Neutrophil (primary cell): Measurements from ENCODE around the gene SYT3.

Experiments
- H3K27ac ChIP-seq: fragments of 200-600 bp; sonication (generic); 2 replicates; pipeline ENCODE4 v1.5.1; 2016; ENCODE audit warnings: mild to moderate bottlenecking, moderate library complexity
- H3K27me3 ChIP-seq: fragments of 200-600 bp; sonication (generic); 2 replicates; pipeline ENCODE4 v1.6.0; 2016; ENCODE audit warnings: mild to moderate bottlenecking
- H3K36me3 ChIP-seq: fragments of 200-600 bp; sonication (generic); 2 replicates; pipeline ENCODE4 v1.5.1; 2017
- H3K4me1 ChIP-seq, 2 experiments: fragments of 200-600 bp in 1 of 2; sonication (generic) in 1 of 2; 1 replicate in 1 of 2; 2 replicates in 1 of 2; pipeline versions ENCODE4 v1.5.1 to v1.6.1; 2013 to 2016; ENCODE audit warnings: low read depth in 1 of 2, low read length in 1 of 2, mild to moderate bottlenecking in 1 of 2, moderate library complexity in 1 of 2; ENCODE audit not compliant: control insufficient read depth in 1 of 2, insufficient read depth in 1 of 2
- H3K4me3 ChIP-seq, 2 experiments: fragments of 200-600 bp in 1 of 2; sonication (generic) in 1 of 2; 1 replicate in 1 of 2; 2 replicates in 1 of 2; pipeline ENCODE4 v1.5.1; 2013 to 2016; ENCODE audit warnings: low read depth in 1 of 2, low read length in 1 of 2, mild to moderate bottlenecking in 1 of 2, moderate library complexity in 1 of 2
- H3K9me3 ChIP-seq: fragments of 200-600 bp; sonication (generic); 2 replicates; pipeline ENCODE4 v1.5.1; 2016
- TF ChIP-seq, protein P1 (sequence below): fragments of 200-600 bp; sonication (generic); IDR thresholded peaks from 2 replicates; pipeline ENCODE4 v1.5.1; 2016; ENCODE audit warnings: antibody characterized with exemption

Gene SYT3

DNA sequence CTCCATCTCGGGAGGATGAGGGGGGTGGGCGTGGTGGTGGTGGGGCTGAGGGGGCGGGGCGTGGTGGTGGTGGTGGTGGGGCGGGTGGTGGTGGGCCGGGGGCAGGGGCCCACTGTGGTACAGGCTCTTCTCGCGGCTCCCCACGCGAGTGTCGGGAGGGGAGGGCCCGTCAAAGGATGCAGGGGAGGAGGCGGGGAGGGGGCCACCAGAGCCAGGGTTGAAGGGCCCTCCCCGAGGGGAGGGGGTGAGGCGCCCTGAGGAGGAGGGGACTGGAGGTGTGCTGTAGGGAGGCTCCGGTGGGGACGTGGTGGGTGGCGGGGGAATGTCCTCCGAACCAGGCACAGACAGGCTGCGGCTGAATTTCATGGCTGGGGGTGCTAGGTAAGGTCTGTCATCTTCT, 29.2 kb upstream of the SYT3 start:
- Histone ChIP-seq H3K27me3 (peaks cover 100% of the 10 kb centered on the region), H3K36me3 (no peaks in the 10 kb centered on the region), H3K4me3 (no peak overlapping the region), H3K9me3 (no peaks in the 10 kb centered on the region), H3K4me1 (no peaks in the 10 kb centered on the region), H3K27ac (no peak overlapping the region)
- TF ChIP-seq, protein P1, sequence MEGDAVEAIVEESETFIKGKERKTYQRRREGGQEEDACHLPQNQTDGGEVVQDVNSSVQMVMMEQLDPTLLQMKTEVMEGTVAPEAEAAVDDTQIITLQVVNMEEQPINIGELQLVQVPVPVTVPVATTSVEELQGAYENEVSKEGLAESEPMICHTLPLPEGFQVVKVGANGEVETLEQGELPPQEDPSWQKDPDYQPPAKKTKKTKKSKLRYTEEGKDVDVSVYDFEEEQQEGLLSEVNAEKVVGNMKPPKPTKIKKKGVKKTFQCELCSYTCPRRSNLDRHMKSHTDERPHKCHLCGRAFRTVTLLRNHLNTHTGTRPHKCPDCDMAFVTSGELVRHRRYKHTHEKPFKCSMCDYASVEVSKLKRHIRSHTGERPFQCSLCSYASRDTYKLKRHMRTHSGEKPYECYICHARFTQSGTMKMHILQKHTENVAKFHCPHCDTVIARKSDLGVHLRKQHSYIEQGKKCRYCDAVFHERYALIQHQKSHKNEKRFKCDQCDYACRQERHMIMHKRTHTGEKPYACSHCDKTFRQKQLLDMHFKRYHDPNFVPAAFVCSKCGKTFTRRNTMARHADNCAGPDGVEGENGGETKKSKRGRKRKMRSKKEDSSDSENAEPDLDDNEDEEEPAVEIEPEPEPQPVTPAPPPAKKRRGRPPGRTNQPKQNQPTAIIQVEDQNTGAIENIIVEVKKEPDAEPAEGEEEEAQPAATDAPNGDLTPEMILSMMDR = no peak

DNA sequence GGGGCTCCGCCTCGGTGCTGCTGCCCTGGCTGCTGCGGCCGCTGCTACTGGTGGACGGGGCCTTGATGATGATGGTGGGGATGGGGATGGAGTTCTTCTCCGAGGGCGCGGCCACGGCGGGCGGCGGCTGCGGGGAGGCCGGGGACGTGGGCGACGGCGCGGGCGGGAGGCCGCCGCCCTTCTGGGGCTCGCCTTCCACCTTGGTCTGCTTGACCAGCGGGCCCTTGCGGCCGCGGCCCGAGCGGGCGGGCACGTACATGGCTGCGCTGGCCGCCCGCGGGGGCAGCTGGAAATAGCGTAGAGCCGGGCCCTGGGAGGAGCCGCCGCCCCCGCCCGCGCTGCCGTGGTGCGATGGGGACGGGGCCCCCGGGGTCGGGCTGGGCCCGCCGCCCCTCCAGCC, 28.7 kb upstream of the SYT3 start:
- no peaks in the 10 kb centered on the region for H3K36me3 ChIP-seq
- no peak overlapping the region for H3K27ac ChIP-seq
- TF ChIP-seq, protein P1 = no peak
- no peak overlapping the region for H3K4me3 ChIP-seq
- no peaks in the 10 kb centered on the region for H3K9me3 ChIP-seq
- peaks cover 97% of the 10 kb centered on the region for H3K27me3 ChIP-seq
- H3K4me1 ChIP-seq = no peaks in the 10 kb centered on the region

DNA sequence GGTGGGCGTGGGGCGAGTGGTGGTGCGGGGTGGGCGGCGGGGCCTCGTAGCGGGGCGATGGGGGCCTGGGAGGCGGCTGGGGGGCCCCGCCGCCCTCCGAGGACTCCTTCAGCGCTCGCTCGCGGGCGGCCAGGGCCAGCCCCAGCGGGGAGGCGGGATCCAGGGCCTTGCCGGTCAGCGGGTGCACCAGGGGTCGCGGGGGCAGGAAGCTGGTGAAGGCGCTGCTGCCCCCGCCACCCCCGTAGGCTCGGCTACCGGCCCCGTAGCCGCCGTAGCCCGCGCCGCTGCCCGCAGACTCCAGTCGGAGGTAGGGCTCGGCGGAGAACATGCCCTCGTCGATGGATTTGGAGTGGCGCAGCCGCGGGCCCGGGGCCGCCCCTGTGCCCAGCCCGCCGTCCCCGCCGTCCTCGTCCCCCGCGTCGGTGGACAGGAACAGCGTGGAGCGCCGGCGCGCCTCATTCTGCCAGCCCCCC, 28.1 kb upstream of the SYT3 start:
- H3K27ac ChIP-seq = no peak overlapping the region
- TF ChIP-seq, protein P1 = no peak
- H3K9me3 ChIP-seq = no peaks in the 10 kb centered on the region
- H3K27me3 ChIP-seq = peaks cover 97% of the 10 kb centered on the region
- no peaks in the 10 kb centered on the region for H3K4me1 ChIP-seq
- no peaks in the 10 kb centered on the region for H3K36me3 ChIP-seq
- H3K4me3 ChIP-seq = no peak overlapping the region

DNA sequence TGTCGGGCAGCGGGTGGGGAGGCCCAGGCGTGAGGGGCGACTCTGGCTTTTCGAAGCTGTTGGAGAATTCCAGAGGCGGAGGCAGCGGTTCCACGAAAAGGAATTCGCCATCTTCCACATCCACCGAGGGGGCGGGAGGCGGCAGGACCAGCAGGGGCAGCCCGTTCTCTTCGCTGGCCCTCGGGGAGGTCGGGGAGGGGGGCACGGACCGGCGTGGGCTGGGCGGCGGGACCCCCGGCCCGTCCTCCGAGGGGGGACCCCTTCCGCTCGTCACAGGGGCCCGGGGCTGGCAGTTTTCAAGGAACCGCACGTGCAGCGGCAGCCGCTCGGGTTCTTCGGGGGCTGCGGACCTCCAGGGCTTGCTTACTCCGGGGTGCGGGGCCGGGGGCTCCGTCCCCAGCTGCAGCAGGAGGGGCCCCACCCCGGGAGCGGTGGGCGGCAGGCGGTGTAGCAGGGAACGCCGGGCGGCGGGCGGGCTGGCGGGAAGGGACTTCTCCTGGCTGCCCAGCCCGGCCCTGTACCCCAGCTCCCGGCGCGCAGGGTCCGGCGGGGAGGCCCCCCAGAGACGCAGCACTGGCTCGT, 27.6 kb upstream of the SYT3 start:
- Histone ChIP-seq H3K27me3 (peaks cover 97% of the 10 kb centered on the region), H3K36me3 (no peaks in the 10 kb centered on the region), H3K9me3 (no peaks in the 10 kb centered on the region), H3K4me1 (no peaks in the 10 kb centered on the region), H3K27ac (no peak overlapping the region), H3K4me3 (no peak overlapping the region)
- TF ChIP-seq, protein P1 = no peak

DNA sequence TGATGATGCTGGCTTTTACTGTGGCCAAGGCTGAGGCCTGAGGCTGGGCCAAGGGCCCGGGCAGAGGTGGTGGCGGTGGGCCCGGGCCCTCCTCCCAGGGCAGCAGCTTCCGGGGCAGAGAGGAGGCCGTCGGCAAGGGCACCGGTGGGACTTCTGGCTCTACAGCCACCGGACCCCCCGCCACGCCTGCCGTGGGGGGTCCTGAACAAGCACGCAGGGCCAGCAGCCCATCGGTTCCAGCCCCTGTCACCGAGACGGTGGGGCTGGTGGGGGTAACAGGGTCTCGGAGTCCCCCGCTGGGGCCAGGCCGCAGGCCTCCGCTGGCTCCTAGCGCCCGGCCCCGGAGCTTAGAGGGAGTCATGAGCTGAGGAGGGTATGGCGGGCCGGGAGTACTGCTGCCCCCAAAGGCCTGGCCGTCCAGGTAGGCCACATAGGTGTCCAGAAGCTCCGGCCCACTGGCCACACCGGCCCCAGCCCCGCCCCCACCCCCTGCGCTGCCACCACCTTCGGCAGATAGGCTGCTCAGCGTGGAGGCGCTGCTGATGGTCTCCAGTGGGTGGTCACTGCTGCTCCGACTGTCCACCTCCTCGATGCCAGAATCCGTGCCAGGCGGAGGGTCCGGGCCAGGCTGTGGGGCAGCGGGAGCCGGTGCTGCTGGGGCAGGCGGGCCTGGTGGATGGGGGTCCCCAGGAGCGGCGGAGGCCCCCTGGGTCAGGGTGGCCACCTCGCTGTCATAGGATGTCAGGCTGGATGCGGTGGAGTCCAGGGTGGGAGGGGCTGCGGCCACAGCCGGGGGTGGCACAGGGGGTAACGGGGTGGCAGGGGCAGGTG, 26.9 kb upstream of the SYT3 start:
- Histone ChIP-seq H3K4me1 (no peaks in the 10 kb centered on the region), H3K27me3 (peaks cover 97% of the 10 kb centered on the region), H3K36me3 (no peaks in the 10 kb centered on the region), H3K4me3 (no peak overlapping the region), H3K27ac (no peak overlapping the region), H3K9me3 (no peaks in the 10 kb centered on the region)
- TF ChIP-seq, protein P1 = no peak
